COLO829 (cell line): Measurements from ENCODE around the gene CDH1.
"Not testable (repeated sequence)": the region's sequence is repeated elsewhere in the genome, so short reads cannot be mapped to it uniquely, and the experiment has no call there.

ENCODE experiments used
- DNase-seq: peaks from one replicate; pipeline ENCODE4 v3.0.0; 2012; ENCODE audit warnings: low spot score

CDH1 gene

DNA sequence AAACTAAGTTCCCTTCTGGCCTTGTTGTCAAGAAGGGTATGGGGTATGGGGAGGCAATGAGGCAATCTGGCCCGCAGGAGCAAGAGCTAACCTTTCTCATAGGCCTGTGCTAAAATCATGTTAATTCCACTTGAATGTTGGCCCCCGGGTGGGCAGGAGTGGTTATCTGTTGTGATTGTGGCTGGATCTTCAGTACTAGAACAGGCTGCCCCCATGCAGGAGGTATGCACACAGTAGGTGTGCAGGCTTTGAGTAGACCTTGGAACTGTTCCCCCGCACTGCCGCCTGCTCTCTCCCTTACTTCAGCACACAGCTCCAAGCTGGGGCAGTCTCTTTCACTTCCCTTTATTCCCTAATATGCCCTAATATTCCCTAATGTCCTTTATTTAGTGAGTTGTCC lies 53.9 kb downstream of the CDH1 start:
- DNase-seq = no peak

DNA sequence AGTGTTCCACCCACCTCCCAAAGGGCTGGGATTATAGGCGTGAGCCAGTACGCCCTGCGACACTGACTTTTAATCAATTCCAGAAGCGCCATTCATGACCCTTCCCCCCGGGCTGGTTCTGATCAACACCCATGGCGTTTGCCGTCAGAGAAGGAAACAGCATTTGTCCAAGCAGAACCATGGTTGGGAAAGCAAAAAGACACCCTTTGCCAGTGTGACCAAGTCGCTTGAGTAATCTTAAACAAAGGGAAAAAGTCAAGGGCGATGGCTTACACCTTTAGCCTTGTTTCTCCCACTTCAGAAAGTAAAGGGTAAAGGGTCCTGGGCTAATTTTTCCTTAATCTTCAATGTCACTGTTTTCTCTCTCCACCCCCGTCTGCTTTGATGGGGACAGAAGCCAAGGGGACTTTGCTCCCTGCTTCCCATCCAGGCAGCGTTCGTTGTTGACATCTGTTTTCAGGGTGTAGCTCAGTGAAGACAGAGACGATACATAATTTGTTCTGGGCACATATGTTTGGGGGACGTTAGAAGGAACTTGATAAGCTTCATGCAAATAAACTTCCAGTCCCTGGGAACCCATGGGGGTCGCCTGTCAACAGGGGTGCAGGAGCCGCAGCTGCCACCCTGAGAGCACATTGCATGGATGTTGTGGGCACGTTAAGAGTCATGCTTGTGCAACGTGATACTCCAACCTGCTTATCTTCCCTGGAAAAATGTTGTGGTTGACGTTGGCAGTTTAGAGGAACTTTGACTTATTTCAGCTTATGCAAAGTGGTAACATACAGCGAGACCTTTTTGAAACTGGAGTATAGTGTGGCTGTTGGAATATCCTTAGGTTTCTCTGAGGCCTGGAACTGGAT lies 55.6 kb downstream of the CDH1 start:
- DNase-seq = no peak

DNA sequence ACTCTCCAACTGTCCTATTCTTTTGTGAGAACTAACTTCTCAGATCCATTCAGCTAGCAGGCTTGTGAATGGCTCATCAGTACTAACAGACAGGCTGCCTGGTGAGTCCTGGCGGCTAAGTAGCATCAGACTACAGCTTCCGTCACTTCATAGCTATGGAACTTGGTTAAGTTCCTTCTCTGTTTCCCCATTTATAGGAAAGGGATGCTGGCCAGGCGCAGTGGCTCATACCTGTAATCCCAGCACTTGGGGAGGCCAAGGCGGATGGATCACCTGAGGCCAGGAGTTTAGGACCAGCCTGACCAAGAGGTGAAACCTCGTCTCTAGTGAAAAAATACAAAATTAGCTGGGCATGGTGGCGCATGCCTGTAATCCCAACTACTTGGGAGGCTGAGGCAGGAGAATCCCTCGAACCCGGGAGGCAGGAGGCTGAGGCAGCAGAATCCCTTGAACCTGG lies 56.3 kb downstream of the CDH1 start:
- no peak for DNase-seq

DNA sequence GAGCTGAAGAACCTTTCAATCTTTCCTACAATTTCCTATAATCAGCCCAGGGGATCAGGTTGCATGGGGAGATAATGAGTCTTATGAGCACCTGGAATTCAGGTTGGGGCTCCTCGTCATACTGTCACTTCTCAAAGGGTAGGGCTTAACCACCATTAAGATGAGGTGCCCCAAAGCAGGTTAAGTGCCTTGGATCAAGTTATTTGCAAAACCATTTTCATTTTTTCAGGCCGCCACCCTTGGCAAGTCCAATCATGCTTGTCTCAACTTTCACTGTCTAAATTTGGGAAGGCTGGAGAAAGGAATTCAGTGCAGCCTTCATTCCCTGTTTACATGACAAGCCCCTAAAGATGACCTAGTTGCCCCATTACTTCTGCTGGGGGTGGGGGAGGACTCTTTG lies 61.3 kb downstream of the CDH1 start:
- no peak for DNase-seq

DNA sequence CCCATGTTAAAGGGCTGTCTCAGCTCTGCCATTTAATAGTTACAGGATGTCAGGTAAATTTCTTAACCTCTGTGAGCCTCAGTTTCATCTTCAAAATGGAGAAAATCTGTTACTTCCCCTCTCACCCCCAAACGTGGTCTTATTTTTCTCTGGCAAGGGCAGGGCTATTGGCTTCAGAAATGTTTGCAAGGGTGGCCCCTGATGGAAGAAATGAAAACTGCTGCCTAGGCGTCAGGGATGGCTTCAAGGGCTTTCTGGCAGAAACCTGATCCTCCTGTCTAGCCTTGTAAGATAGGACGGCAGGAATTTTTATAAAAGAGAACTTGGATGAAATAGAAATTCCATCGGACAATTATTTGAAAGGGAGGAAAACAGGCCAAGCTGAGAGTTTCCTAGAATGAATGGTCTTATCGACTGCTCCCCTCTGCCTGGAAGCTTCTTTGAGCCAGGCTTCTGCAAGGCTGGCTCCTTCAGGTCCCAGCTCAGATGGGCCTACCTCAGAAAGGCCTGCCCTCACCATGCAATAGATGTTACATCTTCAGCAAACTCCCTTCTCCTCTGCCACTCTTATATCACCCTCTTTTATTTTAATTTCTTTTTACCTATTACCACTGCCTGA lies 63.3 kb downstream of the CDH1 start:
- DNase-seq = peak; percentile 64

DNA sequence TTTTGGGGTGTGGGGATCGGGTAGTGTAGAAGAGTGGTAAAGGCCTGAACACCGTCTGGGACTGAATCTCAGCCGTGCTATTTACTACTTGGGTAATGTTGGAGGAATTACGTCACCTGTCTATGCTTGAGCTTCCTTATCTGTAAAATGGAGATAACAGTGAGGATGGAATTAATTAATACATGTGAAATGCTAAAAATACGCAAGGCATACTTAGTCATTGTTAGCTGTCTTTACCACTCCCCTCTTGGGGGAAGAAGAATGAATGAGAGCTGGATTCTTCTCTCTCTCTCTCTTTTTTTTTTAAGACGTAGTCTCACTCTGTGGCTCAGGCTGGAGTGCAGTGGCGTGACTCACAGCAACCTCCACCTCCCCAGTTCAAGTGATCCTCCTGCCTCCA lies 65.1 kb downstream of the CDH1 start:
- no peak for DNase-seq

DNA sequence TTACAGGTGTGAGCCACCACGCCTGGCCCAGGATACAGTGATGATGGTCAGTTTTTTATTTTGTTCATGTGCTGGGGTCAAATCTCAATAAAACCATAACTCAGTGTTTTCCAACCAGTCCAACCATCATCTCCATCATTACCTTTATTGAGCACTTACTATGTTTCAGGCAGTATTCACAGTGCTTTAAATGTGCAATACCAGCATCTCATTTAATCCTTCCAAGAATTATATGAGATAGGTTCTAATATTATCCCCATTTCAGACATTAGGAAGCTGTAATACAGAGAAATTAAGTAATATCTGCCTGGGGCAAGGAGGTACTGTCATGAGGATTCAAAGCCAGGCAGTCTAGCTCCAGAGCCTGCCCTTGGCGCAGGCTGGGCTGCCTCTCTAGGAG lies 69.3 kb downstream of the CDH1 start:
- DNase-seq = no peak

DNA sequence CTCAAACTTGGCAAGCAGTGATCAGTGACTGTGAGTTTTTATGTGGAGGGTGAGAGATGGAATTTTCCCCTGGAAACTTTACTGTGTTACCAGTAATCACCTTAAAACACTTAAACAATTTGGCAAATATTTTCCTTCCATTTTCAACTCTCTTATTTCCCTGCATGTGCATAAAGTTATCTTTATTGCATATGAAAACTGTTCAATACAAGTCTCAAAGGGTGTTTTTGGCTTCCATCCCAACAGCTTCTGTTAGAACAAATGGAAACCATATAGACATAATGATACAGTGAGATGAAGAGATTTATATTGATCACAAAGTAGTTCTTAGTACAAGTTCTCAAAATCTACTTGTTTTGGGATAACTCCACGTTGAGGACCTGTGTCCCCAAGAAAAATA lies 69.9 kb downstream of the CDH1 start:
- DNase-seq = no peak

DNA sequence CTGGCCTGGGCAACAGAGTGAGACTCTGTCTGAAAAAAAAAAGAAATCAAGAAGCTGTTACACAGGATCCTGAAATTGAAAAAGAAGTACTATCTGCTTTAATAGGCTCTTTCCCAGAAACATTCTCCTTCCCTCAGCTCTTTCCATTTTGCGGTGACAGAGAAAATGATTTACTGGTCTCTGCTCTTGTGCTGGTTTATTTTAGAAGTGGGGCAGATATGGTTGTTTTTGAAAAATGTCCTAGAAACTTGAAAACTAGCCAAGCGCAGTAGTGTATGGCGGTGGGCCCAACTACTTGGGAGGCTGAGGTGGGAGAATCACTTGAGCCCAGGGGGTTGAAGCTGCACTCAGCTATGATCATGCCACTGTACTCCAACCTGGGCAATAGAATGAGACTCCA lies 77.4 kb downstream of the CDH1 start:
- DNase-seq = no peak

DNA sequence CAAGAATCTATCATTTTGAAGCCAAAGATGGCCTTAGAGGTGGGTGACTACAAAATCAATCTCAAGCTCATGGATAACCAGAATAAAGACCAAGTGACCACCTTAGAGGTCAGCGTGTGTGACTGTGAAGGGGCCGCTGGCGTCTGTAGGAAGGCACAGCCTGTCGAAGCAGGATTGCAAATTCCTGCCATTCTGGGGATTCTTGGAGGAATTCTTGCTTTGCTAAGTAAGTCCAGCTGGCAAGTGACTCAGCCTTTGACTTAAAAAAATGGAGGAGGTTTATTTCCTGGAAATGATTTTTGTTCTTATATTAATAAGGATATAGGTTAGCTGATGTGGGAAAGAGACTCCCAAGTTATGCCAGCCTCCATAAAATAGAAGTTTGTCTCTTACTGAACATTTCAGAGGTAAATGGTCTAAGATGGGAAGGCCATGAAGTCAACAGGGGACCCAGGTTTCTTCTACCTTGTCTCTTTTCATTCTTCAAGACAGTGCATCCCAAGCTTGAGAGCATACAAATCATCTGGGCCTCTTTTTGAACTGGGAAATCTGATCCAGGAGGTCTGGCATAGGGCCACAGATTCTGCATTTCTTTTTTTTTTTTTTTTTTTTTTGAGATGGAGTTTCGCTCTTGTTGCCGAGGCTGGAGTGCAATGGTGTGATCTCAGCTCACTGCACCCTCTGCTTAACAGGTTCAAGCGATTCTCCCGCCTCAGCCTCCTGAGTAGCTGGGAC lies 86.5 kb downstream of the CDH1 start:
- no peak for DNase-seq

DNA sequence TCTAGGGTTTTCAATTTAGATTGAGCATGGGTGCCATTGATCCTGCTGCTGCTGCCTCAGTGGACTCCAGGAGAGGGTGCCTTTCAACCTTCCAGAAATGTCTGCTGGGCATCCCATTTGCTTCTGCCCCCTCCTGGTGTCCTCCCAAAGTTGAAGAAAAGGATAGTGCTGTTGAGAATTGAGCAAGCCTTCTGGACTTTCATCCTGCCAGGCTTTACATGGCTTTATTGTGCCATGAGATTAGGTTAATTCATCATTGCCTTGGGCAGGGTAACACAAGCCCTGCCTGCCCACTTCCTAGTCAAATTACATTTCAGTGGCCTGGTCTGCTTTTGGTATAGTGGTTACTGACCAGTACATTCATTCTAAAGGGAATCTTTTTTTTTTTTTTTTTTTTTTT lies 88.3 kb downstream of the CDH1 start:
- DNase-seq = no peak

DNA sequence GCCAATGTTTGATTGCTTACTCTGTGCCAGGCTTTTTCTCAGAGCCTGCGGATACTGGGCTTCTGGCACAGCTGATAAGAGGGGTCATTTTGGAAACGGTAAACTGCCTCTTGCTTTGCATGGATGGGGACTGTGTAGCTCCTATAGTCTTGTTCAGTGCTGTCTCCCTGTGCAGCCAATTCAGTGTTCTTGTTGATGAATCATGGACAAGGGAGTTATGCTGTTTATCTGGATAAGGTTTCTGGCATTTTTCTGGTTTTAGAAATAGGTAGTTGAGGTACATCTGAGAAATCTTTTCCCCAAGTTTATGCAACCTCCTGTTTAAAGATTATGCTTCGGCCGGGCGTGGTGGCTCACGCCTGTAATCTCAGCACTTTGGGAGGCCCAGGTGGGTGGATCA lies 89.6 kb downstream of the CDH1 start:
- no peak for DNase-seq

DNA sequence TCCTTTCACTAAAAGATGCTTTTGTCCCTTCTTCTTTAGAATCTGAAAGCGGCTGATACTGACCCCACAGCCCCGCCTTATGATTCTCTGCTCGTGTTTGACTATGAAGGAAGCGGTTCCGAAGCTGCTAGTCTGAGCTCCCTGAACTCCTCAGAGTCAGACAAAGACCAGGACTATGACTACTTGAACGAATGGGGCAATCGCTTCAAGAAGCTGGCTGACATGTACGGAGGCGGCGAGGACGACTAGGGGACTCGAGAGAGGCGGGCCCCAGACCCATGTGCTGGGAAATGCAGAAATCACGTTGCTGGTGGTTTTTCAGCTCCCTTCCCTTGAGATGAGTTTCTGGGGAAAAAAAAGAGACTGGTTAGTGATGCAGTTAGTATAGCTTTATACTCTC lies 96.2 kb downstream of the CDH1 start:
- DNase-seq = no peak

DNA sequence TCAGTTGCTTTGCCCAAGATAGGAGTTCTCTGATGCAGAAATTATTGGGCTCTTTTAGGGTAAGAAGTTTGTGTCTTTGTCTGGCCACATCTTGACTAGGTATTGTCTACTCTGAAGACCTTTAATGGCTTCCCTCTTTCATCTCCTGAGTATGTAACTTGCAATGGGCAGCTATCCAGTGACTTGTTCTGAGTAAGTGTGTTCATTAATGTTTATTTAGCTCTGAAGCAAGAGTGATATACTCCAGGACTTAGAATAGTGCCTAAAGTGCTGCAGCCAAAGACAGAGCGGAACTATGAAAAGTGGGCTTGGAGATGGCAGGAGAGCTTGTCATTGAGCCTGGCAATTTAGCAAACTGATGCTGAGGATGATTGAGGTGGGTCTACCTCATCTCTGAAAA lies 97.5 kb downstream of the CDH1 start:
- DNase-seq = no peak

DNA sequence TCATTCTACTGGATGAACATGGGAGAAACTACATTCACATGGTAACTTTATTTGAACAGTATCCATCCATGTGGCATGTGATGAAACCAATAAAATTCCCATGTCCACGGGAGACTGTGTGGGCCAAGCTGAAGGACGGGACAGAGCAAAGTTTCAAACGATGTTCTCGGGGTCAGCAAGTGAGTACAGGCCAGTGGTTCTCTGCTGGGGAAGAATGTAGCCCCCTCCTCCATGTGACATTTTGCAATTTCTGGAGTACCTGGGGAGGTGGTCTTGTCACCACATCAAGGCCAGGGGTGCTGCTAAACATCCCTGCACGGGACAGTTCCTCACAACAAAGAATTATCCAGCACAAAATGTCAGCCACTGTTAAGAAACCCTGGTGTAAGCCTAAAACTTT lies 98.9 kb downstream of the CDH1 start:
- DNase-seq = no peak

DNA sequence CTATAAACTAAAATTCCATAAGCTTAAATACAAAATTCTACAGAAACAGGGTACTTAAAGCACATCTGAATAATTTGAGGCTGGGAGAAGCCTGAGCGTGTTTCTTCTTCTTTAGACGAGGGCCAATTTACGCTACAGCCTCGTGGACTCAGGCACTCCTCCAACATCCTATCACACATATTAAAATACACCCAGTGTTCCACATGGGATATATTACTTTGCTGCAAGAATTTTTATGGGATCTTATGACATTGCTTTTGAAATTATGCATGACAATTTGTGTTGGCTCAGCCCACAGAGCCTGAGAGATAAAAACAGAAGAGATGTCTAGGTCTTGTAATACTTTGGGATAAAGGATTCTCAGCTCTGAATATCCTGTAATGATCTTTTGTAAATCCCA lies 102.7 kb downstream of the CDH1 start:
- DNase-seq = no peak

DNA sequence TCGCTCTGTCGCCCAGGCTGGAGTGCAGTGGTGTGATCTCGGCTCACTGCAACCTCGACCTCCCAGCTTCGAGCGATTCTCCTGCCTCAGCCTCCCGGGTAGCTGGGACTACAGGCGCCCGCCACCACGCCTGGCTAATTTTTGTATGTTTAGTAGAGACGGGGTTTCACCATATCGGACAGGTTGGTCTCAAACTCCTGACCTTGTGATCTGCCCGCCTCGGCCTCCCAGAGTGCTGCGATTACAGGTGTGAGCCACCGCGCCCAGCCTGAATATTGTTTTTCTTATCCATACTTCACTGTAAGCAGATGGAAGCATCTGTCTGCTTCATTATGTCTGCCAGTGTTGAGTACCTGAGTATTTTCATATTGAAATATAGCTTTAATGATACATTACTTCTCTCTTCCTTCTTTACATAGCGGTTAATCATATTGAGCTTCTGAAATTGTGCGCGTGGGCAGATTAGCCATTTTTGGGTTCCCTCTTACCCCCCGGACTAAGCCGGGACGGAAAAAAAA lies 105.9 kb downstream of the CDH1 start:
- DNase-seq = not testable (repeated sequence)

DNA sequence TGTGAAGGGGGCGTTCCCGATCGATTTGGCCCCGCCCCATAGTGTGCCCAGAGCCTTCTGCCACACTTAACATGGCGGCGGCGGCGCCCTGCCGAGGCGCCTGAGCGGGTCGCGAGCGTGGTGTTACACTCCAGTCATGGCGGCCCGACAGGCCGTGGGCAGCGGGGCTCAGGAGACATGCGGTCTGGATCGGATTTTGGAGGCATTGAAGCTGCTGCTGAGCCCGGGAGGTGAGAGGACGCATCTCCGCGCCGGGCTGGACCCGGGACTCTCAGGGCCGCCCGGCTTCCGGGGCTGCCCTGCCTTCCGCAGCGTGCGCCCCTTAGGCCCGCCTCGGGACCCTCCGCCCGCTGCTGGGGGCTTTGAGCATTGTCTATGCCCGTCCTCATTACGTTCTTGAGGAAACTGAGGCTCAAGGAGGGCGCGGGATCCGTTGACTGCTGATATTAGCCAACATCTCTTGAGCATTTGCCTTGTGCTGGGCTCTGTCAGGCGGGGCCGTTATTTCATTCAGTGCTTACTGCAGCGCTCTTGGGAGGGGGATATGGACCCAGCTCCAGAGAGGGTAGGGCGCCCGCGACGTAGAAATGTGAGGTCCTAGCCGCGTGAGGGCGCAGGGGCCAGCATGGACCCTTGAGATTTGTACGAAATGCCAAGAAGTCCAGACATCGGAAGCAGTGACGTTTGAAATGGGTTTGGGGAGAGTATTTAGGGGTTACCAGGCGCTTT lies 106.6 kb downstream of the CDH1 start, which contains the start of gene TANGO6:
Gene TANGO6 (plus strand): TSS at position 50 of the 729 bp plus-strand sequence. CDS start 87 bp downstream, at position 137.
- peak; percentile 55 for DNase-seq

DNA sequence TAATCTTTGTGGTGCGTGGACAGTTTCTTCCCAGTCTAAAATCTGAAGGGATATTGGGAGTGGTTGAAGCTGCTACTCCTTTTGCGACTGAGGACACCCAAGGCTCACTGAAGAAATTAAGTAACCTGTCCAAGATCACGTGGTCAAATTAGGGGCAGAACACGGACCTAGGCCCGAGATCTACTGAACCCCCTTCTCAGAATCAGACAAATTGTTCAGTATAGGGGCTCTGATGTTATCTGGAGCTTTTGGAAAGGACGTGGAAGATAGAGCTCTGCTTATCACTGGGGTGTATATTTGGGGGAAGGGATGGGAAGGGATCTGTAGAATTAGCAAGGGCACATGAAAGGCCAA lies 107.1 kb downstream of the CDH1 start:
- no peak for DNase-seq

DNA sequence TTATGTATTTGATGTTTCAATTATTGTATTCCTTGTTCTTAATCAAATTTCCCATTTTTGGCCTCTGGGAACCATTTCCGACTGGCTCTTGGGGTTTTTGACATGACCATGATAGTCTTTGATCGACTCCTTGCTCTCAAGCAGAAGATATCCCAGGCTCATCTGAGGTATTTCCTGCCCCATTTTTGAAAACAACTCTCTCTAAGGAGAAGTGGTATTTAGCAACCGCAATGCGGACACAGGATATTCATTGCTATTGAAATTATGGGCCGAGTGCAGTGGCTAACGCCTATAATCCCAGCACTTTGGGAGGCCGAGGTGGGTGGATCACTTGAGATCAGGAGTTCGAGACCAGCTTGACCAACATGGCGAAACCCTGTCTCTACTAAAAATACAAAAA lies 111.7 kb downstream of the CDH1 start:
- DNase-seq = no peak

DNA sequence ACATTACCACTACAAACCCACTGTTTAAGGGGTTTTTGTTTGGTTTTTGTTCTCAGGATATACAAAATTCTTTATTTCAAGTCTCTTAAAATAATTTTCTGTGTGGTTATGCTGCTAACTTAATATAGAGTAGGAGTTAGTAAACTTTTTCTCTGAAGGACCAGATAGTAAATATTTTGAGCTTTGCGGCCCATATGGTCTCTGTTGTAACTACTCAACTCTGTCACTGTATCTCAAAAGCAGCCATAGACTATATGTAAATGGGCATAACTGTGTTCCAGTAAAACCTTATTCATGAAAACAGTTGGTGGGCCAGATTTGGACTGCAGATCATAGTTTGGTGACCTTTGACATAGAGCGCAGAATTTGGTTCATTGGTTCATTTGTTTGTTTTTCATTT lies 113.4 kb downstream of the CDH1 start:
- DNase-seq = no peak

DNA sequence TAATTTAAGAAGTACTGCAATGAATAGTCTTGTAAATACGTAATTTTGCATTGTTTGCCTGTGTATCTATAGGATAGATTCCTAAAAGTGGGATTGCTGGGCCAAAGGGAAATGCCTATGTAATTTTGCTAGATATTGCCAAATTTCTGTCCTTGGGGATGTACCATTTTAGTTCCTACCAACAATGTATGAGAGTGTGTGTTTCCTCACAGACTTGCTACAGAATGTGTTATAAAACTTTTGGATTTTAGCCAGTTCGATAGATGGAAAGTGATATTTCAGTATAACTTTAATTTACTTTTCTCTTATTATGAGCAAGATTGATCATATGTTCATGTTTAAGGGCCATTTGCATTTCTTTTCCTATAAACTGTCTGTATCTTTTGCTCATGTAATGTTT lies 114.5 kb downstream of the CDH1 start:
- DNase-seq = no peak
